ENCODE results near the gene KRTAP5-10.

GRCh38 chr11:71557257-71557656 lies 8.1 kb upstream of the KRTAP5-10 start:
- TF ChIP-seq CTCF (IDR thresholded peaks at IDR 0.05) (no peak), POLR2AphosphoS5 (IDR thresholded peaks at IDR 0.05; ENCODE audit: low read depth, low read length) (no peak), EP300 (IDR thresholded peaks at IDR 0.05; ENCODE audit: borderline replicate concordance in 1 of 2, low read depth in 1 of 2, low read length in 1 of 2) (no peak), TAF1 (IDR thresholded peaks at IDR 0.05; ENCODE audit: borderline replicate concordance, low read depth, low read length) (no peak), MAX (IDR thresholded peaks at IDR 0.05; ENCODE audit: low read depth) (no peak), RAD21 (IDR thresholded peaks at IDR 0.05; ENCODE audit: low read length) (no peak), ELF1 (IDR thresholded peaks at IDR 0.05) (no peak), GABPA (IDR thresholded peaks at IDR 0.05; ENCODE audit: low read depth) (no peak), REST (IDR thresholded peaks at IDR 0.05; ENCODE audit: low read depth, low read length) (no peak), TEAD4 (IDR thresholded peaks at IDR 0.05; ENCODE audit: borderline replicate concordance, insufficient read depth) (no peak), JUND (IDR thresholded peaks at IDR 0.05) (no peak)

All from SK-N-SH (cell line).